Upper lobe of left lung (tissue), 4 donors: ENCODE measurements around the gene USP24.

Experiments
- CTCF ChIP-seq, 6 experiments: fragments of 450-650 bp in 4 of 6; fragments of 200-600 bp in 2 of 6; sonication (generic) in 2 of 6; IDR thresholded peaks; one replicate each; pipeline ENCODE4 v1.5.1; 2016 to 2019; ENCODE audit warnings: antibody characterized with exemption in 6 of 6
- EP300 ChIP-seq, 4 donors: sonication (generic); formaldehyde crosslinking; IDR thresholded peaks; one replicate each; pipeline ENCODE4 v1.5.1; 2017; ENCODE audit warnings: antibody characterized with exemption in 4 of 4, control low read depth in 2 of 4
- POLR2A ChIP-seq, 4 donors: fragments of 450-650 bp; IDR thresholded peaks; one replicate each; pipeline ENCODE4 v1.5.1; 2016 to 2017; ENCODE audit warnings: antibody characterized with exemption in 4 of 4, mild to moderate bottlenecking in 2 of 4

GRCh38 chr1:55134152-55134808 is 80.9 kb downstream of the USP24 start:
- no peak for TF ChIP-seq CTCF (IDR thresholded peaks at IDR 0.05)
- TF ChIP-seq POLR2A (IDR thresholded peaks at IDR 0.05) = no peak
- TF ChIP-seq EP300 (IDR thresholded peaks at IDR 0.05) = no peak
